ENCODE data around the gene GCSH.

The GCSH gene

DNA sequence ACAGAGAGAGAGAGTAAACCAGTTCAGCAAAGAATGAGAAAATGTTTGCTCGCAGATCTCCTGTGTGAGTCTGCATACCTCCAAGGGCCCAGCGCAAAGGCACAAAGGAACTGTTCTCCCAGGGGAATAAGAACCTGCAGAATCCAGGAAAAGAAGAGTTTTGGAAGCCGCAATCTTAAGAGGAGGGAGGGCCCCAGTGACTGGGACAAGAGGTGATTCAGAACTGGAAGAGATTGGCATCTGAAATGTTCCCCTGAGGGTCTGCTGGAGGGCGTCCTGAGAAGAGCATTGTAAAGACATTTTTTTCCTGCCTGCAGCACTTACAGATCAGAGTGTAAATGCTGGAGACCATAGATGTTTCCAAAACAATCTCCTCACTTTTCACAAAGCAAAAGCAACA is 54.5 kb downstream of the GCSH start:
- no peak for ATAC-seq
- DNase-seq, result no peak

DNA sequence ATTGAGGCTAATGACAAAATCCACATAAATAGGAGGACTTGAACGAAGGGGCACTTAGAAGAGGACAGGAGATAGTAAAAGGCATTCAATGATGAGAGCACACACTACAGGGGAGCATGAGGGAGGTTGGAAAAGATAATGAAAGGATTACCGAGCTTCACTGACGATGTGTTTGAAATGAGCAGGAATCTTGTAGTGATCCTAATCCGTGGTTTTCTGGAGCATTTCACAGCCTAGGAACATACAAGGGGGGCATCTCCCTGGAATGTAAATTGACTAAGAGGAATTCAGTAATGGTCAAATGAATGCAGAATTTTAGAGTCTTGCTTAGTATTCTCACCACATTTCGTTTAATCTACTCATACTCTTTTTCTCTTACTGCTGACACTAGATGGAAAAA is 55.4 kb downstream of the GCSH start:
- ATAC-seq (no peak), DNase-seq (no peak)

DNA sequence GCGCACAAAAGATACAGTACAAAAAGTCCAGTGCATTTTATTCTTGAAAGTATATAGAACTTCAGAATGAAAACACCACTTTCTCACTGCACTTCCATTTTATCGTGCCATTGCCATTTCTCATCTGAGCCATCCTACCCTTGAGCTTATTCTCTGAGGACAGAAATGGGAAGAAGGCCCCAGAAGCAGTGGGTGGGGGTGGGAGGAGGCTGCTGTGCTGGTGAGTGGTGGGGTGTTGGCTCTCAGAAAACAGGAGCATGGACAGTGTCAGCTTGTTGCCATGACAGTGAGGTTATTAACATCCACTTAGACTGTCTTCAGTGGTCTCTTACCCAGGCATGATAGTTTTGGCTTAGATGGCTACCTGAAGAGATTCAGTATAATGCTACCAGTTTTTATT is 56.1 kb downstream of the GCSH start:
- DNase-seq (no peak), ATAC-seq (no peak)

DNA sequence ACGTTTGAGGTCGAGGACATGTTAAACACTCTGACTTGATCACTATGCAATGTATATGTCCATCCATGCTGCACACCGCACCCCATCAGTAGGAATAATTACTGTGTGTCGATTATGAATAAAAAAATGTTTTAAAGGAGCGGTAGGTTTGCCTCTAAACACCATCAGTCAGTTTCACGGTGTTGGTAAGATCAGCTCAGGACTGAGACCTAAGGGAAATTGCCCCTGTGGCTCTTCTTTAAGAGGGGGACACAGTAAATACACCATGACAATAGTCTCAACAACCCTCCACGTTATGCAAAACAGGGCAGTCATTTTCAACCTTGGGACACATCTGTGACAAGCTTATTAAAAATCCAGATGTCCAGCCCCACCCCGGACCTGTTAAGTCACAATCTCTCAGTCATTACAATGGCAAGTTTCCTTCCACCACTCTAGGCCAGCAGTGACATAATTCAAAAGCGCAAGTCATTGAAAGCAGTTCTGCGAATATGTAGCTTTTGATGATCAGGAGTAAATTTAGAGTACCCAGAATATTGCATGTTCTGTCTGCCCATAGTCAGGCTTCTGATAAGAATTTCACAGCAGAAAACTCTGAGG is 59.3 kb downstream of the GCSH start:
- ATAC-seq (no peak), DNase-seq (no peak)

DNA sequence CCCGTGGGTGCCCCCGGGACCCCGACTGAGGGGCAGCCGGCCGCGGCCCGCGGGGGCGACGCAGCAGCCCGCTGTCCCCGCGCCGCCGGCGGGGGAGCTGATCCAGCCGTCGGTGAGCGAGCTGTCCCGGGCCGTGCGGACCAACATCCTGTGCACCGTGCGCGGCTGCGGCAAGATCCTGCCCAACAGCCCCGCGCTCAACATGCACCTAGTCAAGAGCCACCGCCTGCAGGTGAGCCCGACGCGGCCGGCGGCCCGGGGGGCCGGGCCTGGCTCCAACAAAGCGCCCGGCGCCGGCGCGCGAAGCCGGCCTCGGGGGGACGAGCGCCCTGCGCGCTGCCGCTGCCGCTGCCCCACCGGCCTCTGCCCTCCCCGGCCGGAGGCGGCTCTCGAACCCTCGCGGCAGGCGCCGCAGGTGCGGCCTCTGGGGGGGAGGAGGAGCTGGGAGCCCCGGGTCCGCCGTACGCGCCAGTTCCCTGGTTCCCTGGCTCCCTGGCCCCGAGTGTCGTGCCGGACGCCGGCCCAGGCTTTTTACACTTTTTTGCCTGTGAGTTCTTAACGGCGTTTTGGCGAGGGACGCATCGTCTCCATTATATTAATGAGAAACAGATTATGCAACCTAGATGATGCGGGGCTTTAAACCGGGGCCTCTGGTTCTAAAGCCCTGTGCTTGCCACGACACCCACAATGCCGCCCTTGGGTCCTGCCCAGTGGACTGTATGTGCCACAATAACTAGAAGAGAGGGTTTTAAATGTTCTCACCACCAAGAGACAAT is 60.0 kb downstream of the GCSH start:
- DNase-seq (peak; percentile 48), ATAC-seq (peak; percentile 73)

DNA sequence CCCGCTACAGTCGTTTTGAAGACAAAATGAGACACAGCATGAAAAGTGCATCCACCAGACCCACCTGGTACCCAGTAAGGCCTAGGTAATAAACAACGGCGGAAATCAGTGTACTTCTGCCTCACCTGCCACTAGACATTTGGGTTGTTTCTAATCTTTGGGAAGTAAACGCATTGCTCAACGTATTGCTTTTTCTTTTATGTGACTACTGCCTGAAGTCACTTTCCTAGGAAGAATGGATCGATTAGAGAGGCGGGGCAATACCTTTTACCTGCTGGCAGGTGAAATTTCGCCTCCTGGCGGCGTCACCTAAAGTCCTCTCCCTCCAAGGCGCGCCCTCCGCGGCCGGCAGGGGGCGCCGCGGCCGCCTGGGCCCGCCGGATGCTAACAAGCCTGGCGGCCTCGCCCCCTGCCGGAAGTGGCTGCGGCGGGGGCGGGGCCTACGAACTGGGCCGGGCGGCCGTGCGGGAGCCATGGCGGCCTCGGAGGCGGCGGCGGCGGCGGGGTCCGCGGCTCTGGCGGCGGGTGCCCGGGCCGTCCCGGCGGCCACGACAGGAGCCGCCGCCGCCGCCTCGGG is 60.7 kb downstream of the GCSH start, which contains the start of gene ATMIN:
ATMIN (plus strand) TSS at position 445 of the 577 bp plus-strand sequence; CDS start at position 474, 29 bp downstream.
- DNase-seq (peak; percentile 90), ATAC-seq (peak; percentile 94)

All from stimulated activated naive CD8-positive, alpha-beta T cell treated with anti-CD3 and anti-CD28 coated beads, Interleukin-15, Interleukin-2, amounts not matched to agents 100 U/mL and 50 U/mL, for 24 hours (primary cell).